Erythroblast (primary cell): ENCODE measurements around the gene MAIP1.

Experiments
- GATA1 ChIP-seq: IDR thresholded peaks from 2 replicates; pipeline ENCODE4 v1.6.1; 2011; ENCODE audit warnings: low read depth, mild to moderate bottlenecking, control low read depth, low read length, moderate library complexity
- POLR2A ChIP-seq: IDR thresholded peaks from 2 replicates; pipeline ENCODE4 v1.6.1; 2011; ENCODE audit warnings: mild to moderate bottlenecking, low read length

- TF ChIP-seq POLR2A, result no peak
- no peak for TF ChIP-seq GATA1
Observed at GRCh38 chr2:199992296-199992695, 36.9 kb downstream of the MAIP1 start.
